K562 (cell line): Measurements from ENCODE around the gene ALDH16A1. TPM values are rescaled to one million over a fixed set of nuclear protein-coding genes. Genes with fewer than 3 reads are reported as not detected.

Experiments
- CHD4 ChIP-seq: fragments of 200-600 bp; sonication (generic); IDR thresholded peaks from 3 replicates; pipeline ENCODE4 v1.6.1; 2012; ENCODE audit warnings: low read depth, mild to moderate bottlenecking, mixed read lengths, low read length, inconsistent platforms; ENCODE audit not compliant: insufficient read depth, insufficient replicate concordance, poor library complexity, severe bottlenecking
- CXXC5 ChIP-seq: fragments of 250-450 bp; sonication (Bioruptor Pico); IDR thresholded peaks from 2 replicates; pipeline ENCODE4 v1.8.0; 2022; ENCODE audit warnings: inconsistent platforms, mild to moderate bottlenecking, moderate library complexity
- DPF2 ChIP-seq: fragments of 450-650 bp; IDR thresholded peaks from 2 replicates; pipeline ENCODE4 v1.6.1; 2016
- E2F6 ChIP-seq, 2 experiments: IDR thresholded peaks; 2 replicates each; pipeline ENCODE4 v1.6.1; 2011; ENCODE audit warnings: borderline replicate concordance in 1 of 2, control low read depth in 1 of 2, low read depth in 1 of 2, low read length in 1 of 2, mild to moderate bottlenecking in 1 of 2, mixed read lengths in 1 of 2, moderate library complexity in 1 of 2; ENCODE audit not compliant: insufficient read depth in 1 of 2, insufficient read length in 1 of 2, poor library complexity in 1 of 2, severe bottlenecking in 1 of 2; ENCODE audit errors: extremely low read depth in 1 of 2
- EGR1 ChIP-seq: fragments of 450-650 bp; conservative IDR thresholded peaks from 2 replicates; pipeline ENCODE4 v1.6.1; 2017; ENCODE audit warnings: mild to moderate bottlenecking
- ILF3 ChIP-seq: fragments of 450-650 bp; IDR thresholded peaks from 2 replicates; pipeline ENCODE4 v1.6.1; 2018; ENCODE audit warnings: antibody characterized with exemption, mild to moderate bottlenecking, moderate library complexity, borderline replicate concordance
- L3MBTL2 ChIP-seq: fragments of 450-650 bp; IDR thresholded peaks from 2 replicates; pipeline ENCODE4 v1.6.1; 2016; ENCODE audit warnings: mild to moderate bottlenecking, moderate library complexity
- LARP7 ChIP-seq: fragments of 450-650 bp; IDR thresholded peaks from 2 replicates; pipeline ENCODE4 v1.6.1; 2016
- NCOA1 ChIP-seq: fragments of 450-650 bp; IDR thresholded peaks from 2 replicates; pipeline ENCODE4 v1.6.1; 2016; ENCODE audit warnings: low read depth
- NFRKB ChIP-seq: fragments of 450-650 bp; IDR thresholded peaks from 2 replicates; pipeline ENCODE4 v1.6.1; 2016; ENCODE audit warnings: low read depth
- NRF1 ChIP-seq, 2 experiments: fragments of 450-650 bp; IDR thresholded peaks in 1 of 2; conservative IDR thresholded peaks in 1 of 2; 2 replicates each; pipeline ENCODE4 v1.6.1; 2014; ENCODE audit warnings: mild to moderate bottlenecking in 2 of 2
- PRMT5 ChIP-seq: sonication (generic); formaldehyde crosslinking; IDR thresholded peaks from 2 replicates; pipeline ENCODE4 v1.5.0; 2020; ENCODE audit warnings: missing genetic modification reagents
- SP1 ChIP-seq: sonication (generic); formaldehyde crosslinking; IDR thresholded peaks from 2 replicates; pipeline ENCODE4 v1.8.1; 2022; ENCODE audit warnings: mild to moderate bottlenecking, missing genetic modification reagents
- TAF1 ChIP-seq: IDR thresholded peaks from 2 replicates; pipeline ENCODE4 v1.6.1; 2011; ENCODE audit warnings: mild to moderate bottlenecking, low read length, moderate library complexity; ENCODE audit not compliant: insufficient read depth, control insufficient read depth, severe bottlenecking; ENCODE audit errors: extremely low read depth
- TBP ChIP-seq: optimal IDR thresholded peaks from 2 replicates; pipeline ENCODE3; 2011; ENCODE audit warnings: low read depth, low read length, improper control_type of control experiment
- THAP12 ChIP-seq: fragments of 250-450 bp; sonication (Bioruptor Pico); IDR thresholded peaks from 2 replicates; pipeline ENCODE4 v1.9.0; 2021; ENCODE audit warnings: mild to moderate bottlenecking, inconsistent platforms
- ZBTB2 ChIP-seq: fragments of 450-650 bp; IDR thresholded peaks from 2 replicates; pipeline ENCODE4 v1.6.1; 2016; ENCODE audit warnings: antibody characterized with exemption
- ZBTB7A ChIP-seq: IDR thresholded peaks from 2 replicates; pipeline ENCODE4 v1.6.1; 2011; ENCODE audit warnings: low read depth, mild to moderate bottlenecking, low read length, moderate library complexity, borderline replicate concordance; ENCODE audit not compliant: control insufficient read depth
- ZNF511 ChIP-seq: sonication (generic); formaldehyde crosslinking; IDR thresholded peaks from 2 replicates; pipeline ENCODE4 v1.8.0; 2022; ENCODE audit warnings: mild to moderate bottlenecking, missing genetic modification reagents
- ZNF740 ChIP-seq, 3 experiments: fragments of 200-800 bp in 1 of 3; sonication (Bioruptor generic) in 1 of 3; sonication (generic) in 1 of 3; formaldehyde crosslinking in 1 of 3; IDR thresholded peaks; 2 replicates each; pipeline versions ENCODE4 v1.6.1 to v1.8.0; 2016 to 2022; ENCODE audit warnings: mild to moderate bottlenecking in 2 of 3, missing compliant biosample characterization in 2 of 3, missing genetic modification characterization in 2 of 3, missing genetic modification reagents in 1 of 3
- ZSCAN29 ChIP-seq: fragments of 450-650 bp; IDR thresholded peaks from 2 replicates; pipeline ENCODE4 v1.6.1; 2017
- polyA plus RNA-seq, 8 experiments: library from polyadenylated mRNA; depleted of rRNA in 4 of 8; stranded (reverse) in 5 of 8; unstranded in 3 of 8; fragments of >200 nt; fragmentation: Nextera tagmentation in 2 of 8; fragmentation: Illumina TruSeq in 1 of 8; extraction: Ambion mirVana in 2 of 8; extraction: Trizol in 1 of 8; gene quantifications; 2 replicates each; pipeline versions ENCODE4 v1.2.1 to v1.2.3, GENCODE V29; 2011 to 2014; ENCODE audit warnings: inconsistent platforms in 1 of 8, missing spikeins in 1 of 8
- total RNA-seq, 7 experiments: library from RNA; depleted of rRNA in 6 of 7; stranded (reverse); fragments of >200 nt in 6 of 7; fragmentation: Illumina TruSeq in 2 of 7; extraction: Trizol in 2 of 7; gene quantifications; 2 replicates each; pipeline versions ENCODE4 v1.2.1 to v1.2.3, GENCODE V29; 2011 to 2021; ENCODE audit warnings: low replicate concordance in 1 of 7

Gene ALDH16A1
- total and polyA plus RNA-seq, 9 of the 15 experiments (the other 6 are each of a cell fraction or from before 2014, with no cell fraction given), result 2.2 to 52.2 (median 7.6) TPM

GRCh38 chr19:49431330-49431749 lies 21.7 kb upstream of the ALDH16A1 start (continued):
- TF ChIP-seq THAP12 (CRISPR knock-in tag) (0 out of 2 replicates have a peak, but pooled peaks have one; percentile 61), EGR1 (peak; percentile 69), ZNF511 (CRISPR knock-in tag) (no peak), PRMT5 (CRISPR knock-in tag) (no peak), DPF2 (peak; percentile 11; the same call in 1 of the 2 replicates), LARP7 (peak; percentile 67; the same call in 1 of the 2 replicates), ILF3 (no peak), E2F6 (IDR thresholded peaks at IDR 0.05; ENCODE audit: borderline replicate concordance in 1 of 2, extremely low read depth in 1 of 2, insufficient read depth in 1 of 2, insufficient read length in 1 of 2, low read depth in 1 of 2, low read length in 1 of 2, poor library complexity in 1 of 2, severe bottlenecking in 1 of 2) (peak in 1 of 2 experiments; percentile 51), L3MBTL2 (peak; percentile 7; the same call in 1 of the 2 replicates), CHD4 (no peak), ZBTB7A (peak; percentile 52; the same call in 1 of the 2 replicates), SP1 (CRISPR knock-in tag) (peak; percentile 72), ZSCAN29 (no peak), CXXC5 (CRISPR knock-in tag) (no peak), ZBTB2 (no peak; the same call in none of the 2 replicates), ZNF740 (CRISPR knock-in tag; IDR thresholded peaks at IDR 0.05) (0 out of 2 replicates have a peak, but pooled peaks have one; percentile 61), ZNF740 (tag; IDR thresholded peaks at IDR 0.05) (peak in 1 of 2 experiments; percentile 44; a peak in 2 of 4 replicates), TAF1 (peak; percentile 41), NRF1 (conservative IDR thresholded peaks at IDR 0.05 in 1 of 2, IDR thresholded peaks at IDR 0.05 in 1 of 2) (0 out of 4 replicates have a peak, but pooled peaks of 1 of the 2 experiments have one; percentile 35), TBP (peak; percentile 64), NCOA1 (no peak), NFRKB (0 out of 2 replicates have a peak, but pooled peaks have one; percentile 7)
